ENCODE data around the gene SARS1.

The SARS1 gene

DNA sequence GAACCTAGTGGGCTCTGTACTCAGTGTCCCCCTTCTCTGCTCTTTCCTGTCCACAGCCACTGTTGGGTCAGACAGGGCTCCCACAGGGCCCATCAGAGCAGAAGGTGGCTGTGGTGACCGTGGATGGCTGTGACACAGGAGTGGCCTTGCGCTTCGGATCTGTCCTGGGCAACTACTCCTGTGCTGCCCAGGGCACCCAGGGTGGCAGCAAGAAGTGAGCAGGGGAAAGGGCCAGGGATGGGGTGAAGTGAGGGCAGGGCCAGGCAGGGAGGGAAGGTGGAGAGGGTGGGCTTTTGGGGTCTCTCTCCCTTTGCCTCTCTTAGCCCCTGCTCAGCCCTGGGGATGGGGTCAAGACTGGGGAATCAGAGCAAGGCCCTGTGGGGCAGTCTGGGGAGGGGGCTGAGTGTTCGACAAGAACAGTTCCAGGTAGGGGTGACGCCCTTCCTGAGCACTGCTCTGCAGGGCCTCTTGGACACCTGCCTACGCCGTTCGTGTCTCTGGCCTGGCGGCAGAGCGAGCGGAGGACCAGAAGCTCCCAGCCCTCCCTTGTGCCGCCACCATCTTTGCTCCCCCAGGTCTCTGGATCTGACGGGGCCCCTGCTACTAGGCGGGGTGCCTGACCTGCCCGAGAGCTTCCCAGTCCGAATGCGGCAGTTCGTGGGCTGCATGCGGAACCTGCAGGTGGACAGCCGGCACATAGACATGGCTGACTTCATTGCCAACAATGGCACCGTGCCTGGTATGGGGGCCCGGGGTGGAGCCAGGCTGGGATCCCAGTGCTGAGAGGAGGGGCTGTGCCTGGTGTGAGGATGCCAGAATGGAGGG is 48.7 kb downstream of the SARS1 start:
- no peak for DNase-seq (ENCODE audit: low read depth)

DNA sequence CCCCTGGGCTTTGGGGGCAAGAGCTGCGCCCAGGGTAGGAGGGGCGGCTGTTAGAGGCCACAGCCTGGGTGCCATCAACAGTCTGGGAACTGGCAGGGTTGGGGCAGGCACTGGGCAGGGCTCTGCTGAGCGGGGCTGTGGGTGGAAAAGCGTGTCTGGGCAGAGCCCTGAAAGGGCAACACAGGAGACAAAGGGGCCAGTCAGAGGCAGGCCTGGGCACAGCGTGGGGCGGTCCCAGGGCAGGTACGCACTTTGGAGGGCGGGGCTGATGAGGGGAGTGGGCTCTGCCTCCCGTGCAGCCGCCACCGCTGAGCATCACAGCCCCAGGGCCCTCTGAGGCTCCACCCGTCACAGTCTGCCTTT is 49.5 kb downstream of the SARS1 start:
- DNase-seq (ENCODE audit: low read depth) = no peak

DNA sequence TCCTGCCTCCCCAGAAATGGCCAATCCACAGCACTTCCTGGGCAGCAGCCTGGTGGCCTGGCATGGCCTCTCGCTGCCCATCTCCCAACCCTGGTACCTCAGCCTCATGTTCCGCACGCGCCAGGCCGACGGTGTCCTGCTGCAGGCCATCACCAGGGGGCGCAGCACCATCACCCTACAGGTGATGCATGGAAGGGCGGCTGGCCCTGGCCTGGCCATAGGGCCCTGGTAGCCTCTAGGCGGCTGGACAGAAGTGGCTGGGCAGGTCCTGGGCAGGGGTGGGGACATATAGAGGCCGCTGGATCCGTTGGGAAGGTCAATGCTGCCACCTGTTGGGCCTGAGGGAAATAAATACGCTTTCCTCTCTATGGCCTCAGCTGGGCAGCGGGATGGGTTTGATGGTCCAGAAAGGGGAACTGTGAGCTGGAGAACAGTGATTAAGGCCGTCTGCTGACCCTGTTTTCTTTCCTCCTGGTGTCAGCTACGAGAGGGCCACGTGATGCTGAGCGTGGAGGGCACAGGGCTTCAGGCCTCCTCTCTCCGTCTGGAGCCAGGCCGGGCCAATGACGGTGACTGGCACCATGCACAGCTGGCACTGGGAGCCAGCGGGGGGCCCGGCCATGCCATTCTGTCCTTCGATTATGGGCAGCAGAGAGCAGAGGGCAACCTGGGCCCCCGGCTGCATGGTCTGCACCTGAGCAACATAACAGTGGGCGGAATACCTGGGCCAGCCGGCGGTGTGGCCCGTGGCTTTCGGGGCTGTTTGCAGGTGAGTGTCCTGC is 50.1 kb downstream of the SARS1 start:
- peak; percentile 83 for DNase-seq (ENCODE audit: low read depth)

DNA sequence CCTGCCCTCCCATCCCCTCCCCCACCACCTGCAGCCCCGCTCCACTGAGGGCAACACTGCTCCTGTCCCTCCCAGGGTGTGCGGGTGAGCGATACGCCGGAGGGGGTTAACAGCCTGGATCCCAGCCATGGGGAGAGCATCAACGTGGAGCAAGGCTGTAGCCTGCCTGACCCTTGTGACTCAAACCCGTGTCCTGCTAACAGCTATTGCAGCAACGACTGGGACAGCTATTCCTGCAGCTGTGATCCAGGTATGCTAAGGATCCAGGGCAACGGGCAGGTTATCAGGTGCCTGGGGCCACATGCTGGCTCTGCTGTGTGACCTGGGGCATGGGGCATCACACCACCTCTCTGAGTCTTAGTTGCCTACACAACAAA is 50.6 kb downstream of the SARS1 start:
- DNase-seq (ENCODE audit: low read depth) = no peak

DNA sequence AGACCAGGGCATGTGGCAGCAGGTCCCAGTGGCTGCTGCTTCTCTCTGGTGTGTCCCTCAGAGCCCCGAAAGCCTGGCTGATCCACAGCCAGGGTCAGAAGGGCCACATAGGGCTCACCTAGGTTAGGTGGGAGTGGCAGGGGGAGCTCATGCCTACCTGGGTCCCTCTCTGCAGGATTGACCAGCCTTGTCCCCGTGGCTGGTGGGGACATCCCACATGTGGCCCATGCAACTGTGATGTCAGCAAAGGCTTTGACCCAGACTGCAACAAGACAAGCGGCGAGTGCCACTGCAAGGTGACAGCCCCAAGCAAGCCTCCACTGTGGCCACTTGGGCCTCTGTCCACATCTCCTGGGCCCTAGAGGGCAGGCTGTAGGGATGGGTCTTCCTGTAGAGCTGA is 51.3 kb downstream of the SARS1 start:
- DNase-seq (ENCODE audit: low read depth) = no peak

DNA sequence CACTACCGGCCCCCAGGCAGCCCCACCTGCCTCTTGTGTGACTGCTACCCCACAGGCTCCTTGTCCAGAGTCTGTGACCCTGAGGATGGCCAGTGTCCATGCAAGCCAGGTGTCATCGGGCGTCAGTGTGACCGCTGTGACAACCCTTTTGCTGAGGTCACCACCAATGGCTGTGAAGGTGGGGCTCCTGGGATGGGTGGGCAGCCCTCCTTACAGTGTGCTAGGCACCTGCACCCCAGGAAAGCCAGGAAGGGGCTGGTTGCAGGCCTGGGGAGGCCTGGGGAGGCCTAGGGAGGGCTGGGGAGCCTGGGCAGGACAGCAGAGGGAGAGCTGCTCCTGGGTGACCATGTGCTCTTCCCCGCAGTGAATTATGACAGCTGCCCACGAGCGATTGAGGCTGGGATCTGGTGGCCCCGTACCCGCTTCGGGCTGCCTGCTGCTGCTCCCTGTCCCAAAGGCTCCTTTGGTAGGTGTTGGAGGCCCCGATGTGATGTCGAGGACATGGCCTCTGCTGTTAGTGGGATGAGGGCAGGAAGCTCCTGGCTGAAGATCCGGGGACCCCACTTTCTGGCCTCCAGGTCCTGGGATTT is 52.1 kb downstream of the SARS1 start:
- no peak for DNase-seq (ENCODE audit: low read depth)

DNA sequence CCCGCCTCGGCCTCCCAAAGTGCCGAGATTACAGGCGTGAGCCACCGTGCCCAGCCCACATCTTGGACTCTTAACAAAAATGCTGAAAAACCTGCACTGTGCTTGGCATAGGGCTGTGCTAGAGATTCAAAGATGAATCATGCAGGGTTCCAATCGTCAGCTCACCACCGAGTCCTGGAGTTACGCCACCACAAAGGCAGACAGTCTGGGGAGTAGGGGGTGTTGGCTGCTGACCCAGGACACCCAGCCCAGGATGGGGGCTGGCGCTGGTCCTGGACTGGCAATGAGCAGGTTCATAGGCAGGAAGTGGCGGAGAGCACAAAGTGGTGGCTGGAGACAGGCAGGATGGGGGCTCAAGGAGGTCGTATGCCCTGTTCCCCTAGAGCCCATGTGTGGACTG is 53.2 kb downstream of the SARS1 start:
- no peak for DNase-seq (ENCODE audit: low read depth)

DNA sequence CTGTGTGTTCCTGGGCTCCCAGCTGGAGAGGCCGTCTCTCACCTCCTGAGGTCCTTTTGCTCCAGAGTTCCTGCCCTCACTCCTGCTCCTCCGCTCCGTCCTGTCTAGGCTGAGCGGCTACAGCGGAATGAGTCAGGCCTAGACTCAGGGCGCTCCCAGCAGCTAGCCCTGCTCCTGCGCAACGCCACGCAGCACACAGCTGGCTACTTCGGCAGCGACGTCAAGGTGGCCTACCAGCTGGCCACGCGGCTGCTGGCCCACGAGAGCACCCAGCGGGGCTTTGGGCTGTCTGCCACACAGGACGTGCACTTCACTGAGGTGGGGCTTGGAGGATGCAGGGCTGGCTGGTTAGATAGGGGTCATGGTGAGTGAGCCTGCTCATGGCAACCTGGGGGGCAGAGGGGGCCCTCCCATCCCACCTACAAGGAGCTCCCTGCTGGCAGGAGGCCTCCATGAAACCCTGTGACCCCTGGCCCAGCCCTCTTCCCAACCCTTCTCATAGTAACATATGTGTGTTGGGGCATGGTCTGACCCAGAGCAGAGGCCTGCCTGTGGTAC is 54.1 kb downstream of the SARS1 start:
- DNase-seq (ENCODE audit: low read depth) = no peak

DNA sequence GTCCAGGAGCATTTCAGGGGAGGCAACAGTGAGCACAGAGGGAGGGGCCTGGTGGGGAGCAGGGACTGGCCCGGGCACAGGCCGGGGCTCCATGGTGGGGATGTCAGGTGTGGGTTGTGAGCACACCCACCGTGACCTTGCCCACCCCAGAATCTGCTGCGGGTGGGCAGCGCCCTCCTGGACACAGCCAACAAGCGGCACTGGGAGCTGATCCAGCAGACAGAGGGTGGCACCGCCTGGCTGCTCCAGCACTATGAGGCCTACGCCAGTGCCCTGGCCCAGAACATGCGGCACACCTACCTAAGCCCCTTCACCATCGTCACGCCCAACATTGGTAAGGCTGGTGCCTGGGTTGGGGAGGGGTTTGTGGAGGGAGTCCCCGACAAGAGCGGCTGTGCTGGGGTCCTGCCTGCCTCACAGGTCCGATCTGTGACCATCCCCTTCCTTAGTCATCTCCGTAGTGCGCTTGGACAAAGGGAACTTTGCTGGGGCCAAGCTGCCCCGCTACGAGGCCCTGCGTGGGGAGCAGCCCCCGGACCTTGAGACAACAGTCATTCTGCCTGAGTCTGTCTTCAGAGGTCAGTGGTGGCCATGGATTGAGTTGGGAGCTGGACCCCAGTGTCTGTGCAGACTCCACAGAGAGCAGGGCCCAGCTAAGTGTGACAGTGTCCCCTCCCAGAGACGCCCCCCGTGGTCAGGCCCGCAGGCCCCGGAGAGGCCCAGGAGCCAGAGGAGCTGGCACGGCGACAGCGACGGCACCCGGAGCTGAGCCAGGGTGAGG is 54.9 kb downstream of the SARS1 start:
- no peak for DNase-seq (ENCODE audit: low read depth)

DNA sequence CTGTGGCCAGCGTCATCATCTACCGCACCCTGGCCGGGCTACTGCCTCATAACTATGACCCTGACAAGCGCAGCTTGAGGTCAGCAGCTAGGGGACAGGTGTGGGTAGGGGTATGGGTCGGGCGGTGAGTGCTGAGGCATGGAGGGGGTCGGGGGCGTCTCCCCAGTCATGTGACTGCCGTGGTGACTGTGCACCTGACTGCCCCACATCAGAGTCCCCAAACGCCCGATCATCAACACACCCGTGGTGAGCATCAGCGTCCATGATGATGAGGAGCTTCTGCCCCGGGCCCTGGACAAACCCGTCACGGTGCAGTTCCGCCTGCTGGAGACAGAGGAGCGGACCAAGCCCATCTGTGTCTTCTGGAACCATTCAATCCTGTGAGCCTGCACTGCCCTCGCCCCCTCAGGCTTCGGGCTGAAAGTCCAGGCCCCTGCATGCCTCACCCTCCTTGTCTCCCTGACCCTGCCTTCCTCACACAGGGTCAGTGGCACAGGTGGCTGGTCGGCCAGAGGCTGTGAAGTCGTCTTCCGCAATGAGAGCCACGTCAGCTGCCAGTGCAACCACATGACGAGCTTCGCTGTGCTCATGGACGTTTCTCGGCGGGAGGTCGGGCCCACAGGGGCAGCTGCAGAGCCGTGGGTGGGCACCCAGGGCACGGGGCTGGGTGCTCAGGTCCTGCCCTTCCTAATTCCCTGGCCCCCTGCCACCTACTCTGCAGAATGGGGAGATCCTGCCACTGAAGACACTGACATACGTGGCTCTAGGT is 55.7 kb downstream of the SARS1 start:
- no peak for DNase-seq (ENCODE audit: low read depth)

DNA sequence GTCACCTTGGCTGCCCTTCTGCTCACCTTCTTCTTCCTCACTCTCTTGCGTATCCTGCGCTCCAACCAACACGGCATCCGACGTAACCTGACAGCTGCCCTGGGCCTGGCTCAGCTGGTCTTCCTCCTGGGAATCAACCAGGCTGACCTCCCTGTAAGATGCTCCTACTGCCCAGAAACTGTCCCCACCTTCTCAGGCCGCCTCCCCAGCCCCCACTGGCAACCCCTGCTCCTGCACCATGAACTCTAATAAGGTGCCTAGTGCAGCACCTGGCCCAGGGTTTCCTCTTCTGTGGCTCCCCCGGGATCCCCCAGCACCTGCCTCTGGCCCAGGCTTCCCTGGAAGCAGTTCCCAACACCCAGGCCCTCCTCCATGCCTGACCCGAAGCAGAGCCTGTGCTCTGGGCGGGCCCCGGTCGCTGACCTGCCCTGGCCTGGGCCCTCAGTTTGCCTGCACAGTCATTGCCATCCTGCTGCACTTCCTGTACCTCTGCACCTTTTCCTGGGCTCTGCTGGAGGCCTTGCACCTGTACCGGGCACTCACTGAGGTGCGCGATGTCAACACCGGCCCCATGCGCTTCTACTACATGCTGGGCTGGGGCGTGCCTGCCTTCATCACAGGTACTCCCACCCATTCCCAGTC is 56.4 kb downstream of the SARS1 start:
- no peak for DNase-seq (ENCODE audit: low read depth)

DNA sequence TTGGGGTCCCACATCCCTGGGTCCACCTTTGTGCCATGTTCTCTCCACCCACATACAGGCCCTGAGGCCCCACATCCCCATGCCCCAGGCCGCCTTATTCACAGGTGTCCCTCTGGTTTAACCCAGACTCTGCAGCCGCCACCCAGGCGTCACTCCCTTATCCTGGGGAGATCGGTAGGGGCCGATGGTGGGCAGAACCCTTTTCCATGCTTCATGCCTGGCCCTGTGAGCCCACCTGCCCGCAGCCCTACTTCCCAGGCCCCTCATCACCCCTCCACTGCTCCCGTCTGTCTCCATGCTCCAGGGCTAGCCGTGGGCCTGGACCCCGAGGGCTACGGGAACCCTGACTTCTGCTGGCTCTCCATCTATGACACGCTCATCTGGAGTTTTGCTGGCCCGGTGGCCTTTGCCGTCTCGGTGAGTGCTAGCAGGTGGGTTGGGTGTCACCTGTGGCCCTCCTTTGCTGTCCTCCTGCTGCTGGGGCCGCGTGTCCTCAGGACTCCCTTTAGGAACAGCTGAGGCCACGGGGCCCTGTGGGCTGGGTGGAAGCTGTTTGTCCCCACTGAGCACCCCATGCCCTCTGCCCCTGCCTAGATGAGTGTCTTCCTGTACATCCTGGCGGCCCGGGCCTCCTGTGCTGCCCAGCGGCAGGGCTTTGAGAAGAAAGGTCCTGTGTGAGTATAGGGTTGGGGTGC is 57.1 kb downstream of the SARS1 start:
- DNase-seq (ENCODE audit: low read depth) = no peak

DNA sequence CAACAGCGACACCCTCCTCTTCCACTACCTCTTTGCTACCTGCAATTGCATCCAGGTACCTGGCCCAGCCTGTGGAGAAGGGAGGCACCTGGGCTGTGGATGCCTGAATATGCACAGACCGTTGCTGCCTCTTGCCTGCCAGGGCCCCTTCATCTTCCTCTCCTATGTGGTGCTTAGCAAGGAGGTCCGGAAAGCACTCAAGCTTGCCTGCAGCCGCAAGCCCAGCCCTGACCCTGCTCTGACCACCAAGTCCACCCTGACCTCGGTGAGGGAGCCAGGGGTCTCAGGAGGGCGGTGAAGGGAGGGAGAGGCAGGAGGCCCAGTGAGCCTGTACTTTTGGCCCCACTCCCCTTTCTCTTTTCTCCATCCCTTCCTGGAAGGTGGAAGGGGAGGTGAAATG is 57.7 kb downstream of the SARS1 start:
- no peak for DNase-seq (ENCODE audit: low read depth)

DNA sequence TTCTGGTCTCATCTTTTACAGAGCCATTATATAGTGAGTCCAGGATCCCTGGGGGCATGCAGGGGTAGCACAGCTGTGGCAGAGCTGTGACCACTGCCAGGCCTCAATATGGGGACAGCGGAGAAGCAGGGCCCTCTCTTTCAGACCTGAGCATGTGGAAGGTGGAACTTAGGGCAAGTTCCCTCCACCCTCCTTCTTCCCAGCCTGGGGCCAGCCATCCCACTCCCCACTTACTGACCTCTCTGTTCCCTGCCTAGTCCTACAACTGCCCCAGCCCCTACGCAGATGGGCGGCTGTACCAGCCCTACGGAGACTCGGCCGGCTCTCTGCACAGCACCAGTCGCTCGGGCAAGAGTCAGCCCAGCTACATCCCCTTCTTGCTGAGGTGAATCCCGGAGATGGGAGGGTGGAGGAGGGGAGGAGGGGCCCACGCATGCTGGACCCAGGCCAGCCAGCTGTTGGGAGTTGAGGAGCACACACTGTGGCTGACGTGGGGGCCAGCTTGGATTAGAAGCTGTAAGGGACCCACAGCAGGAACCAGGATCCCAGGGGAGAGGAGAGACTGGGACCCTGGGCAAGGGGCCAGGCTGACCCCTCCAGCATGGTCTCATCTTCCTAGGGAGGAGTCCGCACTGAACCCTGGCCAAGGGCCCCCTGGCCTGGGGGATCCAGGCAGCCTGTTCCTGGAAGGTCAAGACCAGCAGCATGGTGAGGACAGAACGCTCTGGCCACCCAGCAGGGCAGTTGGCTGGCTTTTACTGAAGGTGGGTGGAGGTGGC is 58.5 kb downstream of the SARS1 start:
- DNase-seq (ENCODE audit: low read depth) = no peak

DNA sequence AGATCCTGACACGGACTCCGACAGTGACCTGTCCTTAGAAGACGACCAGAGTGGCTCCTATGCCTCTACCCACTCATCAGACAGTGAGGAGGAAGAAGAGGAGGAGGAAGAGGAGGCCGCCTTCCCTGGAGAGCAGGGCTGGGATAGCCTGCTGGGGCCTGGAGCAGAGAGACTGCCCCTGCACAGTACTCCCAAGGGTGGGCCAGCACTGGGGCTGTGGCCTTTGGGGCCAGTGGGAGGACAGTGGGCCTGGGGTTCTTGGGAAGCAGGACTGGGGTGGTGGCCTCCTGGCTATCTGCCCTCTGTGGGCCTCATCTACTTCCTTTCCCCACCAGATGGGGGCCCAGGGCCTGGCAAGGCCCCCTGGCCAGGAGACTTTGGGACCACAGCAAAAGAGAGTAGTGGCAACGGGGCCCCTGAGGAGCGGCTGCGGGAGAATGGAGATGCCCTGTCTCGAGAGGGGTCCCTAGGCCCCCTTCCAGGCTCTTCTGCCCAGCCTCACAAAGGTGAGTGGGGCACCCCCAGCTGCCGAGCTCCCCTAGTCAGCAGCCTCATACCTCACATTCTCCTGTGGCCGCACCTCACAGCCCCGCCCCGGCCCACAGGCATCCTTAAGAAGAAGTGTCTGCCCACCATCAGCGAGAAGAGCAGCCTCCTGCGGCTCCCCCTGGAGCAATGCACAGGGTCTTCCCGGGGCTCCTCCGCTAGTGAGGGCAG is 59.3 kb downstream of the SARS1 start:
- no peak for DNase-seq (ENCODE audit: low read depth)

DNA sequence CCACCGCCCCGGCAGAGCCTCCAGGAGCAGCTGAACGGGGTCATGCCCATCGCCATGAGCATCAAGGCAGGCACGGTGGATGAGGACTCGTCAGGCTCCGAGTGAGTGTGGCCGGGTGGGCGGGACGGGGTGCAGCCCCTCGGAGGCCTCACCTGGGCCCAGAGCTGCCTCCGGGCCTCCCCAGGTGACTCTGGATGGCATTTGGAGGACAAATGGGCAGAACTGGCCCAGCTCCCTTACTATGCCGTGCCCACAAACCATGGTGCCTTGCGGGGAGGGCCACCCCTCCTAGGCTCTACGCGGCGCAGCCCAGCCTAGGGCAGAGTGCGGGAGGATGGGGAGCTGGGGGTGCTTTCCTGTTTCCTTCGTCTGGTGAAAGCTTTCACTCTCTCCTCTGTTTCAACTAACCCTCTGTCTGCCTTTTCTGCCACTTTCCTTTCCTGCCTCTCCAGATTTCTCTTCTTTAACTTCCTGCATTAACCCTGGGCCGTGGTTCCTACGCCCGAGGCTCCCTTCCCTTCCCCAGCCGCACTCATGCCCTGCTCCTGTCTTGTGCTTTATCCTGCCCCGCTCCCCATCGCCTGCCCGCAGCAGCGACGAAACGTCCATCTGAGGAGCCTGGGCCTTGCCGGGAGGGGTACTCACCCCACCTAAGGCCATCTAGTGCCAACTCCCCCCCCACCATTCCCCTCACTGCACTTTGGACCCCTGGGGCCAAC is 60.0 kb downstream of the SARS1 start:
- no peak for DNase-seq (ENCODE audit: low read depth)

DNA sequence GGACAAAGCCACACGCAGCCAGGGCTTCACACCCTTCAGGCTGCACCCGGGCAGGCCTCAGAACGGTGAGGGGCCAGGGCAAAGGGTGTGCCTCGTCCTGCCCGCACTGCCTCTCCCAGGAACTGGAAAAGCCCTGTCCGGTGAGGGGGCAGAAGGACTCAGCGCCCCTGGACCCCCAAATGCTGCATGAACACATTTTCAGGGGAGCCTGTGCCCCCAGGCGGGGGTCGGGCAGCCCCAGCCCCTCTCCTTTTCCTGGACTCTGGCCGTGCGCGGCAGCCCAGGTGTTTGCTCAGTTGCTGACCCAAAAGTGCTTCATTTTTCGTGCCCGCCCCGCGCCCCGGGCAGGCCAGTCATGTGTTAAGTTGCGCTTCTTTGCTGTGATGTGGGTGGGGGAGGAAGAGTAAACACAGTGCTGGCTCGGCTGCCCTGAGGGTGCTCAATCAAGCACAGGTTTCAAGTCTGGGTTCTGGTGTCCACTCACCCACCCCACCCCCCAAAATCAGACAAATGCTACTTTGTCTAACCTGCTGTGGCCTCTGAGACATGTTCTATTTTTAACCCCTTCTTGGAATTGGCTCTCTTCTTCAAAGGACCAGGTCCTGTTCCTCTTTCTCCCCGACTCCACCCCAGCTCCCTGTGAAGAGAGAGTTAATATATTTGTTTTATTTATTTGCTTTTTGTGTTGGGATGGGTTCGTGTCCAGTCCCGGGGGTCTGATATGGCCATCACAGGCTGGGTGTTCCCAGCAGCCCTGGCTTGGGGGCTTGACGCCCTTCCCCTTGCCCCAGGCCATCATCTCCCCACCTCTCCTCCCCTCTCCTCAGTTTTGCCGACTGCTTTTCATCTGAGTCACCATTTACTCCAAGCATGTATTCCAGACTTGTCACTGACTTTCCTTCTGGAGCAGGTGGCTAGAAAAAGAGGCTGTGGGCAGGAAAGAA is 61.1 kb downstream of the SARS1 start:
- DNase-seq (ENCODE audit: low read depth) = no peak

Measured in activated T-cell treated with anti-CD3 and anti-CD28 coated beads for 48 hours (primary cell).